ENCODE data around the gene SMIM29.

The SMIM29 gene

DNA sequence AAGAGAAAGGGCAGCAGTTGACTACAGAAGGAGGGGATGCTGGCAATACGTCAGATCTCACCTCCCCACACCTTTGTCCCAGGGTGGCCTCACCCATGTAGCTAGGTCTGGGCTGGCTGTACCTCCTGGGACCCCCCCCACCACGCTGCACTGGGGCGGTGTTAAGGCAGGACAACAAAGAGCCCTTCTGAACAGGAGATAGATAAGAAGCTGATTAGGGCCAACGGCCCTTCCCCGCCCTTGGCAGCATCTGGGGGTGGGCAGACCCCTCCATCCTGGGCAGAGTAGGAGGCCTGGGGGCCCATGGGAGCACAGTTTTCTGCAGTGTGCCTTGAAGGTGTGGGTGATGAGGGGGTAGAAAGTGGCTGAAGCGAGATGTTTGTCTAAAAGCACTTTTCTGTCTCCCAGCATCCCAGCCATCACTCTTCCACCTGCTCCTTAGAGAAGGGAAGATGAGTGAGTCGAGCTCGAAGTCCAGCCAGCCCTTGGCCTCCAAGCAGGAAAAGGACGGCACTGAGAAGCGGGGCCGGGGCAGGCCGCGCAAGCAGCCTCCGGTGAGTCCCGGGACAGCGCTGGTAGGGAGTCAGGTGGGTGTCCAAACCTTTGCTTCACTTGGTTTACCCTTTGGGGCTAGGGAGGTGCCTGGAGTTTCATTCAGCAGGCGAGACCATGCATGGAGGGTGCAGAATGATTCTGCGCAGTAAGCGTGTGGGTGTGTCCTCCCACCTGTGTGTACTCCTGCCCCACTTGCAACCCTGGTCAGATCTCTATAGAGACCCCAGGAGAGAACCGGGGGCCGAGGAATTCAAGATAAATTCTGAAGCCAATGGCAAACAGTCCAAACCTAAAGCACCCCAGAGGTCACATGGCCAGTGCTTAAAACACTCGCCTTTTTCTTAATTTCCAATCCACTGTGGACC, 8.2 kb downstream of the SMIM29 start:
- no peak for DNase-seq (ENCODE audit: low read depth, low spot score)

DNA sequence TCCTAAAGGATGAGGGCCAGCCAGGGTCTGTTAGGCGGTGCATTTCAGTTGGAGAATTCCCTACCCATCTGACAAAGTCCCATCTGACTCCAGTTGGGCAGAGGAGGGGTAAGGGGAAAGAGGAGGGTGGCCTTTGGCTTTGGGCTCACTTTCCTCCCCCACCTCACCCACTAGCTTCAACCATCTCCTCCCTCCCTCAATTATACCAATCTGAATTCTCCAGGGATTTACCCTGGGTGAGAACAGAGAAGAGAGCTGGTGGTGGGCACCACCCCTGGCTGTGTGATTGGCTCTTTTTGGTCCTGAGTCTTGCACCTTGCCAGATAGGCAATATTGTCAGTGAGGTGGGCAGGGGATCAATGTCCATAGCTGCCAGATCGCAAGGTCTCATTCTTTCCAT, 8.9 kb downstream of the SMIM29 start:
- no peak for DNase-seq (ENCODE audit: low read depth, low spot score)

DNA sequence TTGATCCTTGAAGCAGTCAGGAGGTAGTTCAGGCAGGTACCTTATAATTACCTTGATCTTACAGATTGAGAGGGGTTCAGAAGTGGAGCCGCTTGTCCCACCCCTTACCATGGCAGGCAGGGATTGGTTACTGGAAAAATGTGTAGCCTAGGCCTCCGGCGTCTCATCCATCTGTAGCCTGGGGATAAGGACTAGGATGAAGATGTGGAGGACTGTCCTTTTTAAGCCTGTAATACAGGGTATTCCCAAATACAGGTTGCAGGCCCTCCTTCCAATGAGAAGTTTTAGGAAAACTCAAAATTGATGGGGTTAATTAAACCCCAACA, 9.3 kb downstream of the SMIM29 start:
- no peak for DNase-seq (ENCODE audit: low read depth, low spot score)

DNA sequence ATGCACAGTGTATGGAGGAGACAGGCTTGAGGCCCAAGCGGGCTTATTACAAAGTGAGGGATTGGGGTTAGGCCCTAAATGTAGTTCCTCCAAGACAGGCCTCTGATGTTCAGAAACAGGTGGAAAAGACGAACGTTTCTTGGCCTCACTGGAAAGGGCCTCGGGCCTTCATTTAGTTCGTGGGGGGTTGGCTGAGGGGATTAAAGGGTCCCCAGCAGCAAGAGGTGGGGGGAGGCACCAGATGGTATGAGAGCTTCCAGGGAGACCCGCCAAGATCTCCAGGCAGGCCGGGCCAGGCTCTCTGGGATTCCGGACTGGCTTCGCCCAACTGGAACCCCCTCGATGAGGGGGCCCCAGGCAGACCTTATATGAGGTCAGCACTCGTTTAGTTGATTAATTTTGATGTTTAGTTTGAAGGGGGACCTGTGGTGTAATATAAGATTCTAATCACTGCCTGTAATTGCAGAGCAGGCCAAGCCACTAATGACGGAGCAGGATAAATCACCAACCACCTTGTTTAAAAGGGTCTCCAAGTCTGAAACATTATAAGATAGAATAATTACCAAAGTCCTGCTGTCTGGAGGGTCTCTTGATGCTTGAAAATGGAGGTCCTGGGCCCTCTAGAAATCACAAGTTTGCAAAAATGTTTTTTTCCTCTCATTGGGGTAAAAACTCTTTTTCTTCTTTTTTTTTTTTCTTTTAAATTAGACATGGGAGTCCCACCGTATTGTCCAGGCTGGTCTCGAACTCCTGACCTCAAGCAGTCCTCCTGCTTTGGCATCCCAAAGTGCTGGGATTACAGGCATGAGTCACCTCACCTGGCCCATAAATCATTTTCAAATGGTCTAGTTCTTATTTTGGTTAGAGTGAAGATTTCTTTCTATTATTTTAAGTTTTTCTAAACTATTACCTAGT, 10.0 kb downstream of the SMIM29 start:
- no peak for DNase-seq (ENCODE audit: low read depth, low spot score)

DNA sequence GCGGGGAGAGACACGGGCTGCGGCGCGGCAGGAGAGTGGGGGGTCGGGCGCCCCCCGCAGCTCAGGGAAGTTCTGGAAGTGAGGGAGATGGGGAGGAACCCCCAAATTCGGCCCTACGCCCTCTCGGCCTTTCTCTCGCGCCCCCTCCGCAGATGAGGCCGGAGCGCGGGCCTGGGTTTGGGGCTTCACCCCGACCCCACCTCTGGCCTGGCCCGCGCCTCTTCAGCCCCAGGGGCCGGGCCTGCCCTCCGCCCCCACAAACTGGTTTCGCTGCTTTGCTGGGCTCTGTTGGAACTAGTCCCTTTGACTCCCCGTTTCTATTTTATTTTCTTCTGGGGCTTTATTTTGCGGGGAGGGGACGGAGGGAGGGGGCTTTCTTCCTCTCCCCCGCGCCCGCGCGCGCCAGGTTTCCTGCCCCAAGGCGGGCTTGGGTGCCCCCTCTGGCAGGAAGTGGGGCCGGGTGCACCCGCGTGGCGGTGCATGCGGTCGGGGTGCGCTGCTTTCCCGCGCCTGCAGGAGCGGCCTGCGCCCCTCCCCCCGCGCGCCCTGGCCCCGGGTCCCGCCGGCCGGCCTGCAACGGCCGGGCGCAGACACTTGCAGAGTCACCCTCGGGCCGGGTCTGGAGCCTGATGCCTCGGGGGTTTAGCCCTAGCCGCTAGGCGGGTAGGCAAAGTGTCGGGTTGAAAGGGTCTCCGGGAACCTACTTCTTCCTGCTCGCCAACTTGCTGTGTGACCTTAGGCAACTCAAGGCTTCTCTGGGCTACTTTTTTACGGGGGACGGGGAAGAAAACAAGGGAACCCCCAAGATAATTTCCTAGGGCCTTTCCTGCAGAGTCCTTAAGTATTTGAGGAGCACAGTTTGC, 10.9 kb downstream of the SMIM29 start:
- DNase-seq (ENCODE audit: low read depth, low spot score) = peak; percentile 67

DNA sequence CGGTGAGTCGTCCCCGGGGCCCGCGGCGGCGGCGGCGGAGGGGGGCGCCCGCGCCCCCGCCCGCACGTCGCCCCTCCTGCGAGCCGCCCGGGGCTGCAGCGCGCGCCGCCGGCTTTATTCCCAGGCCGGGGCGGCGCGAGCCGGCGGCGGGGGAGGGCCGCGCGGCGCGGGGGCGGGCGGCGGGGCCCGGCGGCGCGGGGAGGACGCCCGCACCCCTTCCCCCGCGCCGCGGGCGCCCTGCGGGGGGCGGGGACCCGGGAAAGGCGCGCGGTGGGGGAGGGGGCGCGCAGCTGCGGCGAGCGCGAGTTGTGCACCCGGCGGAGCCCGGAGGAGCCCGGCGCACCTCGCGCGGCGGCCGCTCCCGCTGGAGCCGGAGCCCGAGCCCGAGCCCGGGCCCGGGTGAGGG, 11.5 kb downstream of the SMIM29 start:
- peak; percentile 57 for DNase-seq (ENCODE audit: low read depth, low spot score)

DNA sequence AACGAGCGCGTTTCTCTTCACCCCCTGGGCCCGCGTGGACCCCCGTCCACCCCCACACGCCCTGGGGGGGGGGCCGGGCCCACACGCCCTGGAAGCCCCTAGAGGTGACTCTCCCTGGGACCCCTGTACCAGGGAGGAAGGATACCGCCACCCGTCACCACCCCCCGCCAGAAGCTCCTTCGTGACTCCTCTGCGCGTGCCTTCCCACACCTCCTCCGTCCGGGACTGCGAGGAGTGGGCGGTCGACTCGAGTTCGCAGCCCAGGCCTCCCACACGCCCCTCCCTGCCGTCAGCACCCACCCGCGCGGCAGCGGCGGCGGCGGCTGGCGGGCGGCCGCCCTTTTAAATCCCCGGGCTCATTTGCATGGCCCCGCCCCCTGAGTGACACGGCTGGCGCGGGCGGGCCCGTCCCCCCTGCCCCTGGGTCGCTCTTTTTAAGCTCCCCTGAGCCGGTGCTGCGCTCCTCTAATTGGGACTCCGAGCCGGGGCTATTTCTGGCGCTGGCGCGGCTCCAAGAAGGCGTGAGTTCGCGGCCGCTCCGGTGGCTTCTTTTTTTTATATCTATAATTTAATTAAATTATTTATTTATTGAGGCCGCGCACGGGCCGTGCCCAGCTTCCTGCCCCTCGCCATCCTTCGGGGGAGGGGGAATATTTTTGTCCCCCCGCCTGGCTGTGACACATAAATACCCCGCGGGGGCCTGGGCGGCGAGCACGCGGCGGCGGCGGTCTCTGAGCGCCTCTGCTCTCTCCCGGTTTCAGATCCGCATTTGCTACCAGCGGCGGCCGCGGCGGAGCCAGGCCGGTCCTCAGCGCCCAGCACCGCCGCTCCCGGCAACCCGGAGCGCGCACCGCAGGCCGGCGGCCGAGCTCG, 12.1 kb downstream of the SMIM29 start, which contains the start of gene HMGA1:
Gene HMGA1 (plus strand): TSS at position 431 of the 873 bp plus-strand sequence. CDS start 3,908 bp downstream, outside the sequence.
- peak; percentile 93 for DNase-seq (ENCODE audit: low read depth, low spot score)

DNA sequence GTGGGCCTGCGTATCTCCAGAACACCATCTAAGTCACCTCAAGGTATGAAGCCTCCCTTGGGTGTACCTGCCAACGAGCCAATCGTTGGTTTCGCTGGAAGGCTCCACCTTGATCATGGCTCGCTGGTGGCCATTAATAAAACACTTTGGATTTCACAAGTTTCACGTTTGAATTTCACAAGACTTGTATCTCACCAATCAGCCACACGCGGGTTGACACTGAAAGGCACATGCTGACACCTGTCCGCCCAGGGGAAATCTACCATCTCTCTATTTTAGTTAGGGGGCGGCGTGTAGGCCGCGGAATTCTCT, 12.7 kb downstream of the SMIM29 start:
- DNase-seq (ENCODE audit: low read depth, low spot score) = no peak

DNA sequence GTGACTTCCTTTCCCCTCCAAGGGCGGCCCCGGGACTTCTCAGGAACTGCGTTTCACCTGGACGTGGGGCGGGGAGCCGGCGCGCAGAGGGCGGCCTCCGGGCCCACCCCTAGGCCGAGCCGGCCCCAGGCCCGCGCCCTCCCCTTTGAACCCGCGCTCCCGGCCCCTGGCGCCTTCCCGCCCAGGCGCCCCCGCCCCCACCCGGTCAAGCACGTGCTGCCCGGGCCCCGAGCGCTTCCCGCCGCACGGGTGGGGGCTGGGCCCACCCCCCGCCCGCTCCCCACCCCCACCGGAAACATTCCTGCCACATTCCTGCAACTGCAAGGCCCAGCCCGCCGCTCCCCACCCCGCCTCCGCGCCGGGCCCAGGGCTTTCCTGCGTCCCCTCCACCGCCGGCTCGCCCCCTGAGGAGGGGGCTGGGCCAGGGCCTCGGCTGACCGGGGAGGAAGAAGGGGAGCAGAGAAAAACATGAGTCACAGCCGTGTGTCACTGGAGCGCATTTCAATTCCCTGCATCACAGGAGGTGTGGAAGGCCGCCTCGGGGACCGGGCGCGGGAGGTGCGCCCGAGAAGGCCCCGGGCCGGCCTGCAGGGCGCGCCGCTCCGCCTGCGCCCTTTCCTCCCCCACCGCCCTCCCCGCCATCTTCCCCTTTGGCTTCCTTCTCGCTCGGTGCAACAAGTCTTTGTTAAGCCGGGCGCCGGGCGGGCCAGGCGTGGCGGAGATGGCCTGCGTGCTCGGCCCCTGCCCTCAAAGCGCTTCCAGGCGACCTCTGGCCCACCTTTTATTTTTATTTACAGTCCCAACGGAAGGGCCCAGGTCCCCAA, 13.3 kb downstream of the SMIM29 start:
- peak; percentile 87 for DNase-seq (ENCODE audit: low read depth, low spot score)

DNA sequence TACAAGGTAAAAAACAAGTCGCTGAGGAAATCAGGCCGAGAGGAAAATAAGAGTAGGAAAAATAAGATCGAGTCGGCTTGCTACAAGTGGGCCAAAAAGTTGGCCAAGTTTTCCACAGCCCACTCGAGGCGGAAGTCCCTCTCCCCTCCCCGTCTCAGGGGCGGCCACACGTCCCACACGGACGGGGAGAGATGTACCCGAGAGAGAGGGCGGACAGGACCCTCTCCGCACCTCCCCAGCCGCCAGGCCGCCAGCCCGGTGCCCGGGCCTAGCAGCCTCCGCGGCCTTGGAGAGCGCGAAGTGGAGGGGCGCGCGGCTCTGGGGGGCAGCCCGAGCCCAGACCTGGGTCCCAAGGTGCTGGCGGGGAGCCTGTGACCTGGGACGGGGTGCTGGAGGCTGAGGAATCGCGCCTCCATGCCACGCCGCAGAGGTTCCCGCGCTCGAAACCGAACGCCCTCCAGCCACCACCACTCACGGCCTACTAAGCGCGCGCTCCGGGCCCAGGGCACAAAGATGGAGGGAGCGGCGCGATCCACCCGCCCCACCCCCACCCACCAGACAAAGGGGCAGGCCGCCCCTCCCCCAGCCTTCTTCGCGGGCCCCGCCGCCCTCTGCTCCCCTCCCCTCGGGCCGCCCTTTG, 14.0 kb downstream of the SMIM29 start:
- no peak for DNase-seq (ENCODE audit: low read depth, low spot score)

DNA sequence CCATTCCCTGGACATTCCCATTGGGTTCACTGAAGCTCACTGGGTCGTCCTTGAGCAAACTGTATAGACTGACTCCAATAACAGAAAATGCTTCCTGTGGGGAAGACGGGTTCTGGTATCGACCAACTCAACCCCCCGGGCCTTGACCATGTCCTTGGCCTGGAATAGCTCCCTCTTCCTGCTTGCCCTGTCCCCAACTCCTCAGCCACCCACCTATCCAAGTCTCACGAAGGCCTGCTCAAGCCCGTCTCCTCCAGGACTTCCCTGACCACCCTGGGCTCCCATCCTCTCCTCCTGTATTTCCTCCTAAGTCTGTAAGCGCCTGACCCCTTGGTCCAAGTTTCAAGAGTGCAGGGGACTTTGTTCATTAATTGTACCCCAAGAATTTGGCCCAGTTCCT, 14.9 kb downstream of the SMIM29 start:
- no peak for DNase-seq (ENCODE audit: low read depth, low spot score)

DNA sequence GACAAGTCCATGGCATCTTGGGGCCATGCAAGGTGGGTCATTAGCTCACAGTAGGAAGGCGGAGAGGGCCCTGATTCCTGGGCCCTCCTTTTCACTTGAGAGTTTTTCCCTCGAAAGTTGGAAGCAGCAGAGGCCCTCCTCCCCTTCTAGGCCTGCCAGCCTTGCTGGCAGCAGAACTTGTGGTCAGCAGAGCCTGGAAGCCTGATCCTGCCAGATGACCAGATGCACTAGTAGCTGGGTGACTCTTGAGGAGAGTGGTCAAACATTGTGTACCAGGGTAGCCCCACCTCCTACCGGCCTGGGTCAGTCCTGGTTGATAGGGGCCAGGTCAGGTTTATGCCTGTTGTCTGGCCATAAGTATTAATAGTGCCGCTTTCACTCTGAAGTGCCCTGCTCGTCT, 15.9 kb downstream of the SMIM29 start:
- peak; percentile 63 for DNase-seq (ENCODE audit: low read depth, low spot score)

DNA sequence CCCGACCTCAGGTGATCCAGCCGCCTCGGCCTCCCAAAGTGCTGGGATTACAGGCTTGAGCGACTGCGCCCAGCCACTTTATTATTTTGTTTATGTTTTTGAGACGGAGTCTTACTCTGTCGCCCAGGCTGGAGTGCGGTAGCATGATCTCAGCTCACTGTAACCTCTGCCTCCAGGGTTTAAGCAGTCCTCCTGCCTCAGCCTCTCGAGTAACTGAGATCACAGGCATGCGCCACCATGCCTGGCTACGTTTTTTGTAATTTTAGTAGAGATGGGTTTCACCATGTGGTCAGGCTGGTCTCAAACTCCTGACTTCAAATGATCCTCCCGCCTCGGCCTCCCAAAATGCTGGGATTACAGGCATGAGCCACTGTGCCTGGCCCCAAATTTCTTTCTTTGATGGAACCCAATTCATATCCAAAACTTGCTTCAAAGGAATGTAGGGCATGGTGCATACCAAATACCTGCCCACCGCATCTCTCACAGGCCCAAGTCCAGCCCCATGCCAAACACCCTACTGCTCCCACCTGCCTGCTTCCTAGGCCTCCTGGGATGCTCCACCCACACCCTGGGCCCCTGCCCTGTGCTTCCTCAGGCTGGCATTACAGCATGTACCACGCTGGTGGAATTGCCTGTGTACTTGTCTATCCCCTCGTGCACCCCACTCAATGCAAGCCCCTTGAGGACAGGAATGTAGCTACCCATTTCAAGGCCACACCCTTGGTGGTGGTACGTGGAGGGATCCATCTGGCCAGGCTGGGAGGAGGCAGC, 17.1 kb downstream of the SMIM29 start:
- no peak for DNase-seq (ENCODE audit: low read depth, low spot score)

DNA sequence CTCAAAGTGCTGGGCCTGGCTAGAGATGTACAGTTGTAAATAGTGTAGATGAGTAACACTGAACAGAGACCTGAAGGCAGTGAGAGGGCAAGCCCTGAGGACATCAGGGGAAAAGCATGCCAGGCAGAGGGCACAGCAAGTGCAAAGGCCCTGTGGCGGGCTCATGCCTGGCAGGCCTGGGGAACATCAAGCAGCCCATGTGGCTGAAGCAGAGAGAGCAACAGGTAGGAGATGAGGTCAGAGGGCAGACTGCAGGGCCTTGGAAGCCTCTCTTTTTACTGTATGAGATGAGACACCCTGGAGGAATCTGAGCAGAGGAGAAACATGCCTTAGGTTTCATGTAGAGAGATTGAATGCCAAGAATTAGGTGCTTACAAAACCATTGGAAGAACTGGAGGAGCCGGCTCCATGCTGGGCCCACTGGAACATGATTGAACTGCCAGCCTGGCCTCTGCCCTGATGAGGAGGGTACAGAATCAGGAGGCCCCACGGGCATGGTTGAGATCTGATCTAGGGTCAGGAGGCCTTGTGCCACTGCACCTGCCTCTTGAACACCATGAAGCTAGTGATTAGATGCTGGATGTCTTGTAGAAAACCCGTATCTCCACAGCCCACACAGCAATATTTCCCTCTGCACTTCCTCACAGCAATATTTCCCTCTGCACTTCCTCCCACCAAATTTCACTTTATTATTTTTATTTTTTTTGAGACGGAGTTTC, 18.0 kb downstream of the SMIM29 start:
- no peak for DNase-seq (ENCODE audit: low read depth, low spot score)

DNA sequence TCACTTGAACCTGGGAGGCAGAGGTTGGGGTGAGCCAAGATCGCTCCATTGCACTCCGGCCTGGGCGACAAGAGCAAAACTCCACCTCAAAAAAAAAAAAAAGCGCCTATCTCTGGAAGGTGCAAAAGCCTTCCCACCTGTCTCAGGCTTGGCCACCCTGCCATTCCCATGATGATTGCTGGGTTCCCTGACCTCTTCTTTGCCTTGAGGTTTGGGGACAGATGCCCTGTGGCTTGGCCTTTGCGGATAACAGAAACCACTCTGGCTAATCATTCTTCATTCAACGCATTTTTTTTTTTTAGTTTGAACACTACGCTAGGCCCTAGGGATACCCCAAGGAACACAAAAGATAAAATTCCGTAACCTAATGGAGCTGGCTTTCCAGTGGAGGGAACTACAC, 18.9 kb downstream of the SMIM29 start:
- DNase-seq (ENCODE audit: low read depth, low spot score) = no peak

DNA sequence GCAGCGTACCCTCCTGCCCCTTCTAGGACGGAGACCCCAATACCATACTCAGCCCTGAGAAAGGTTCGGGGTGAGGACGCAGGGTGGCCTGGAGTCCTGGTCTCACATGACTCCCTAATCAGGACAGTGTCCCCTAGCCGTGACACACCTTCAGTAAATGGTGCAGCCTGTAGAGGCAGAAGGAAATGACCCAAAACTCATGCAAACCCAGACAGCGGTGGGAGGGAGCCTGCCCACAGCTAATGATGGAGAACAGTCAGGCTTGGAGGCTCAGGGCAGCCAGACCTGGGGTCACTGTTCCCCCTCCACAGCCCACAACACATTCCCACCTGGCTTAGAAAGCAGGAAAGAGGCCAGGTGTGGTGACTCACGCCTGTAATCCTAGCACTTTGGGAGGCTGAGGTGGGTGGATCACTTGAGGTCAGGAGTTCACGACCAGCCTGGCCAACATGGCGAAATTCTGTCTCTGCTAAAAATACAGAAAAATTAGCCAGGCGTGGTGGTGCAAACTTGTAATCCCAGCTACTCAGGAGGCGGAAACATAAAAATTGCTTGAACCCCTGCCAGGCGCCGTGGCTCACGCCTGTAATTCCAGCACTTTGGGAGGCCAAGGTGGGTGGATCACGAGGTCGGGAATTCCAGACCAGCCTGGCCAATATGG, 20.9 kb downstream of the SMIM29 start:
- DNase-seq (ENCODE audit: low read depth, low spot score) = no peak
